Stimulated activated CD8-positive, alpha-beta memory T cell treated with anti-CD3 and anti-CD28 coated beads, Interleukin-12 subunit alpha, Interleukin-12 subunit beta, amount 100 ng/mL, for 4 hours (primary cell): ENCODE results near the gene BMP8B.
"Not testable (repeated sequence)": the region's sequence is repeated elsewhere in the genome, so short reads cannot be mapped to it uniquely, and the experiment has no call there.

ENCODE experiments used
- DNase-seq: peaks from one replicate; pipeline ENCODE4 v3.0.0-alpha.2; 2020; ENCODE audit warnings: low read depth

The BMP8B gene, protein sequence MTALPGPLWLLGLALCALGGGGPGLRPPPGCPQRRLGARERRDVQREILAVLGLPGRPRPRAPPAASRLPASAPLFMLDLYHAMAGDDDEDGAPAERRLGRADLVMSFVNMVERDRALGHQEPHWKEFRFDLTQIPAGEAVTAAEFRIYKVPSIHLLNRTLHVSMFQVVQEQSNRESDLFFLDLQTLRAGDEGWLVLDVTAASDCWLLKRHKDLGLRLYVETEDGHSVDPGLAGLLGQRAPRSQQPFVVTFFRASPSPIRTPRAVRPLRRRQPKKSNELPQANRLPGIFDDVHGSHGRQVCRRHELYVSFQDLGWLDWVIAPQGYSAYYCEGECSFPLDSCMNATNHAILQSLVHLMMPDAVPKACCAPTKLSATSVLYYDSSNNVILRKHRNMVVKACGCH

DNA sequence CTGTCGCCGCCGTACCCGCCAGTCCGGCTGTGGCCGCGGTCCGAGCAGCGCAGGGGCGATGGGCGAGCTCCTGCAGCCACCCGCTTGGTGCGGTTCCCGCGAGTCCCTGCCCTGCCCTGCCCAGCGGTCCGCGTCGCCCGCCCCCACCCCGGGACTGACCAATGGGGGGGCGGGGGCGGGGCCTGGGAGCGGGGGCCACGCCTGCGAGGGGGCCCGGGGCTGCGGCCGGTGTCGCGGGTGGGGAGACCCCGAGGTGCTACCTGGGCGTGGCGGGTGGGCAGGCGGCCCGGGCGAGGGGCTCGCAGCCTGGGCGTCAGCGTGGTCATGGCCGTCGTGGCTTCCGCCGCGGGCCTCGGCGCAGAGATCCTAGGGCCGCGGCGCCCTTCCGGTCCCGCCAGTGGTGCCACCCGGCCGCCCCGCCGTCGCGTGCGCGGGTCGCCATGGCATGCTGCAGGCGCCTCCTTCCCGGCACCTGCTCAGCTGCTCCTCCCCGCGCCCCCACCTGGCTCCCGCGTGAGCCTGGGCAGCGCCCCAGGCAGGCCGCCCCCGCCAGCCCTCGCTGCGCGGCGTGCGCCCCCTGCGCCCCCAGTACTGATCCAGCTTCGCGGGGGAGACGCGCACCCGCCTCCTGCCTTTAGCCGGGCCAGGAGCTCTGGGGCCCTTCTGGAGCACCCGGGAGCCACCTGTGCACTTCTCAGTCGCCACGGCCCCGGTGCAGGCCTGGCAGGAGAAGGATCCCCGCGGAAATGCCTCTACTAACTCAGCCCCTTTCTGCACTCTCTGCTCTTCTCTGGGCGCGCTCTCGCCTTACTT is at the start of gene BMP8B:
Gene BMP8B, minus strand, starts transcription at position 108 of the 813 bp plus-strand sequence. CDS start 380 bp downstream, outside the sequence.
- peak; percentile 43 for DNase-seq

DNA sequence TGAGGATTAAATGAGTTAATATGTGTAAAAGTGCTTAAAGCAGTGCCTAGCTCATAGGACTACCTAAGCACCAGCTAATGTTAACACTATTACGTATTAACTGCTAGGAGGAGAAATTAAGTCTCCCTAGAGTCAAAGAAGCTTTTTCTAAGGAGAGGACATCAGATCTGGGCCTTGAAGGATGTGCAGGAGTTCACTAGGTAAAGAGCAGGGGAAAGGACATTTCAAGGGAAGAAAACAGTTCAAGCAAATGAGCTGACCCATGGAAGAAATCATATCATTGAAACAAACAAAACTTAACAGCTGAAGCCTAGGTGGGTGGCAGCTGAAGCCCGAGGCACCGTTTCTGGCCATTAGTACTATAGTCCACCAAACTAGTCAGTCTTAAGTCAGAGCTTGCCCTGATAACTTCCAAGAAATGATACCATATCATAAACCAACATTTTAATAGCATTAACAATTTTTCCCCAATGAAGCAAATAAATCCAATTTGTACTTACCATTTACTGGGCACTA is 48.0 kb upstream of the BMP8B start:
- no peak for DNase-seq

- DNase-seq, result no peak
Measured at GRCh38 chr1:39835935-39836594, 47.4 kb upstream of the BMP8B start.

GRCh38 chr1:39835110-39835509 is 46.4 kb upstream of the BMP8B start:
- DNase-seq, result no peak

- no peak for DNase-seq
Measured at GRCh38 chr1:39833621-39834385, 45.1 kb upstream of the BMP8B start.

GRCh38 chr1:39833121-39833520 is 44.5 kb upstream of the BMP8B start:
- DNase-seq, result no peak

GRCh38 chr1:39832294-39832693 is 43.6 kb upstream of the BMP8B start:
- no peak for DNase-seq

DNA sequence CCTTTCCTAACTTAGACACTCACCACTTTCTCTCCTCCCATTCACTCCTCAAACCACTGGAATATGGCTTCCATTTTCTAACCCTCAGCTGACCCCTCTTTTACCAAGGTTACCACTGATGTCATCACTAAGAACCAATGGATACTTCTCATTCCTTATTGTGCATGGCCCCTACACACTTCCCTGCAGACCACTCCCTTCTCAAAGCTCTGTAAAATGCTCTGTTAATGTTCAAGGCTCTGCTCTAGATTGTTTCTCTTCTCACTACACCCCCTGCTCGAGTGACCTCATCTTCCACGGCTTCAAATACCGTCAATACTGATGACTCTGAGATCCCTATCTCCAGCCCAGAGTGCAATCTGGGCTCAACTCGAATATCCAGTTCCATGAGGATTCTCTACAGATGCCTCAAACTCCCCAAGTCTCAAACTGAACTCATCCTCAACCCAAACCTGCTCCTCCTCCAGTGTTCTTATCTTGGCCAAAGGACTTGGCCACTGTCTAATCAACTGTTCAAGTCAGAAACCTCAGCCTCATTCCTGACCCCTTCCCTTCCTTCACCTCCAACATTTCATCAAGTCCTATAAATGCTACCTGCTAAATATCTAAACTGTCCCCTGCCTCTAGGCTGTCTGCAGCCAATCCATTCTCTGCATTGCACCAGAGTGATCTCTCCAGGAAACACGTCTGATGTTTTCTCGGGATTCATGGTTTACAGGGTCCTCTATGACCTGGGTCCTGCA is 41.3 kb upstream of the BMP8B start:
- no peak for DNase-seq

GRCh38 chr1:39828734-39829133 is 40.1 kb upstream of the BMP8B start:
- DNase-seq, result no peak

DNA sequence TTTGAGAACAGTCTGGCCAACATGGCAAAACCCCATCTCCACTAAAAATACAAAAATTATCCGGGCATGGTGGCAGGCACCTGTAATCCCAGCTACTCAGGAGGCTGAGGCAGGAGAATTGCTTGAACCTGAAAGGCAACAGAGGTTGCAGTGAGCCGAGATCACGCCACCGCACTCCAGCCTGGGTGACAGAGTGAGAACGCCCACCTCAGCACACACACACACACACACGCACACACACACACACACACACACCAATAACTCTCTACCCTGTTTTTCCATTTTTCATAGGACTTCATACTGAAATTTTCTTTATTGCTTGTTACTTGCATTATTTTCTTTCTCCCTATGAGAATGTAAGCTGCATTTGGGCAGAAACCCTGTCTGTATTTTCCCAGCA is 39.6 kb upstream of the BMP8B start:
- not testable (repeated sequence) for DNase-seq

DNA sequence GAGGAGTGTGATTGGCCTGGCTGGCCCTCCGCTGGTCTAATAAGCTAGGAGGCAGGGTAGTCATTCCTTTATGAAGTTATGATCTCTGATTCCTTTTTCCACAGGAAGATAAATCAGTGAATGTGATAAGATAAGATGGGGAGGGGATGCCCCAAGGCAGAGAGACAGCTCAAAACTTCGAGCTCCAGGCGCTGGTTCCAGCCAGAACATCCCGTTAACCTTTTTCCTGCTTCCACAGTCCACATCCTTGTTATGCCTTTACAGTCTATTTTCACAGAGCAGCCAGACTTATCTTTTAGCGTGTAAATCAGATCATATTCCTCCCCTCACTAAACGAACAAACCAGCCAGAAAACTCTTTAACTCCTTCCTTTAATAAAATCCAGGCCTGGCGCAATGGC is 38.5 kb upstream of the BMP8B start:
- no peak for DNase-seq

- no peak for DNase-seq
Measured at GRCh38 chr1:39826583-39826982, 37.9 kb upstream of the BMP8B start.

GRCh38 chr1:39825432-39825941 is 36.8 kb upstream of the BMP8B start:
- DNase-seq, result no peak

DNA sequence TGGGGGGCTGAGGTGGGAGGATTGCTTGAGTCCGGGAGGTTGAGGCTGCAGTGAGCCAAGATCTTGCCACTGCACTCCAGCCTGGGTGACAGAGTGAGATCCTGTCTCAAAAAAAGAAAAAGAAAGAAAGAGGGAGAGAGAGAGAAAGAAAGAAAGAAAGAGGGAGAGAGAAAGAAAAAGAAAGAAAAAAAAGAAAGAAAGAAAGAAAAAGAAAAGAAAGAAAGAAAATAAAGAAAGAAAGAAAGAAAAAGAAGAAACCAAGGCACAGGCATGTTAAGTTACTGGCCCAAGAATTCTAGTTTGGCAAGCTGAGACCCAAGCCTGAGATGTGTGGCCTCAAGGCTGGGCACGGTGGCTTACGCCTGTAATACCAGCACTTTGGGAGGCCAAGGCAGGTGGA is 34.8 kb upstream of the BMP8B start:
- not testable (repeated sequence) for DNase-seq

DNA sequence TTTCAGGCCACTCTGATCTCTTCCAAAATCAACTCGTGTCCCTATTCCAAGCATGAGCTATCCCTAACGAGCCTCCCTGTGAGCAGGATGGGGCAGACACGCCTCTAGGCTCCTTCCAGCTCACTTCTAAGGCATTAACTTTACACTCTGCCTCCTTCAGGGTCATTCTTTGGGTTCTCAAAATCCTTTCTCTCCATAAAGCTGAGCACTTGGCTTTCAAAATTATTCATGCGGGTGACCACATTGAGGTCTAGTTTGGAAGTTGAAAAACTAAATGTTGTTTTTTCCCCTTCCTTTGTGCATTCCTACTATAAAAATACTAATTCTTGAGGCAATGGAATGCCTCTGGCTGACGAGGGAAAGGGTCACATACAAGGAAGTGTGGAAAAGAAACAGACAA is 33.5 kb upstream of the BMP8B start:
- no peak for DNase-seq

DNA sequence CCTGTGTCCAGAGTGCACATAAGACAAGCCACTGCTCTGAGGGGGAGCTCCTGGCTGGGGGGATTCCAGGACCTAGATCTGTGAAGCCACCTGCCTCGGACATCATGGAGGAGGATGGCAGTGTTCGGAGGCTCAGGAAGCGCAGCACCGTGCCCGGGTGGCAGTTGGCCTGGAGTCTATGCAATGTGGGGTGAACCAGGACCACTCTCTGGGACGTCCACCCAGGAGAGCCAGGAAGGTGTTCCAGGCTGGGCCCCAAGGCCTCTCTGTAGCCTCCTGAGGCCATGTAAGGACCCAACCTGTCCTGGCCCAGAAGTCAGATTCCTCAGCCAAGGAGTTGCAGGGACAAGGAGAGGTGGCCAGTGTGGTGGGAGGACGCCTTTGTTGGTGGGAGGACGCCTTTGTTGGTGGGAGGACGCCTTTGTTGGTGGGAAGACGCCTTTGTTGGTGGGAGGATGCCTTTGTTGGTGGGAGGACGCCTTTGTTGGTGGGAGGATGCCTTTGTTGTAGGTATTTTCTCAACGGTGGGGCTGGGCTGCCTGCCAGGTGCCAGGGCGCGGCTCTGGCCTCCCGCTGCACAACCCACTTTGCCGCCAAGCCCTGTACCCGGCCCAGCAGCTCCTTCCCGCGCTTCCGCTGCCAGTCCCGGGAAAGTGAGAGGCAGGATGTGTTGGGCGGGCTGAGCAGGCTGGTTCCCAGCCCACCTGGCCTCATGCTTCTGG is 30.6 kb upstream of the BMP8B start:
- DNase-seq, result no peak

GRCh38 chr1:39818482-39818881 is 29.8 kb upstream of the BMP8B start:
- DNase-seq, result no peak

- DNase-seq, result peak; percentile 24
Measured at GRCh38 chr1:39817091-39817932, 28.6 kb upstream of the BMP8B start.
